HepG2 (cell line): ENCODE results near the gene PIAS1. TPM values are rescaled to one million over a fixed set of nuclear protein-coding genes. Genes with fewer than 3 reads are reported as not detected.

Experiments used
- AHR ChIP-seq: IDR thresholded peaks from 2 replicates; pipeline ENCODE4 v1.6.1; 2018; ENCODE audit warnings: missing genetic modification reagents, missing compliant biosample characterization
- ARHGAP35 ChIP-seq: sonication (generic); formaldehyde crosslinking; IDR thresholded peaks from 2 replicates; pipeline ENCODE4 v1.9.0; 2022; ENCODE audit warnings: mild to moderate bottlenecking, inconsistent platforms, moderate library complexity, missing genetic modification reagents, borderline replicate concordance
- KMT2B ChIP-seq: IDR thresholded peaks from 2 replicates; pipeline ENCODE4 v1.6.1; 2016; ENCODE audit warnings: missing genetic modification reagents, missing compliant biosample characterization
- PAF1 ChIP-seq: IDR thresholded peaks from 2 replicates; pipeline ENCODE4 v1.6.1; 2016; ENCODE audit warnings: missing genetic modification reagents, missing compliant biosample characterization
- REL ChIP-seq: sonication (generic); formaldehyde crosslinking; conservative IDR thresholded peaks from 2 replicates; pipeline ENCODE4 v1.8.0; 2022; ENCODE audit warnings: mild to moderate bottlenecking, missing genetic modification reagents, moderate library complexity
- SP4 ChIP-seq: sonication (generic); formaldehyde crosslinking; IDR thresholded peaks from 2 replicates; pipeline ENCODE4 v1.8.1; 2023; ENCODE audit warnings: mild to moderate bottlenecking, missing genetic modification reagents
- polyA plus RNA-seq, 8 experiments: library from polyadenylated mRNA; depleted of rRNA in 3 of 8; stranded (reverse) in 7 of 8; unstranded in 1 of 8; fragments of >200 nt; fragmentation: Illumina TruSeq in 4 of 8; extraction: Trizol in 4 of 8; gene quantifications; 2 replicates each; pipeline versions ENCODE4 v1.2.1 to v1.2.3, GENCODE V29; 2011 to 2016; ENCODE audit warnings: low read depth in 4 of 8, missing spikeins in 1 of 8, mixed read lengths in 1 of 8; ENCODE audit not compliant: insufficient read depth in 1 of 8
- total RNA-seq, 5 experiments: library from RNA; depleted of rRNA; stranded (reverse); fragments of >200 nt; fragmentation: Illumina TruSeq; extraction: Trizol; gene quantifications; 2 replicates each; pipeline ENCODE4 v1.2.3, GENCODE V29; 2016; ENCODE audit warnings: low read depth in 1 of 5
- TF ChIP-seq, protein P1 (sequence below): IDR thresholded peaks from 2 replicates; pipeline ENCODE4 v1.6.1; 2016; ENCODE audit warnings: missing compliant biosample characterization, missing genetic modification reagents, borderline replicate concordance
- TF ChIP-seq, protein P2 (sequence below): sonication (generic); formaldehyde crosslinking; IDR thresholded peaks from 2 replicates; pipeline ENCODE4 v1.4.0; 2020; ENCODE audit warnings: missing genetic modification reagents, mild to moderate bottlenecking, borderline replicate concordance

PIAS1 gene
- total and polyA plus RNA-seq, 2 of the 13 experiments (the other 11 are each of a cell fraction or from before 2014, with no cell fraction given): 20.7 to 33.7 TPM

DNA sequence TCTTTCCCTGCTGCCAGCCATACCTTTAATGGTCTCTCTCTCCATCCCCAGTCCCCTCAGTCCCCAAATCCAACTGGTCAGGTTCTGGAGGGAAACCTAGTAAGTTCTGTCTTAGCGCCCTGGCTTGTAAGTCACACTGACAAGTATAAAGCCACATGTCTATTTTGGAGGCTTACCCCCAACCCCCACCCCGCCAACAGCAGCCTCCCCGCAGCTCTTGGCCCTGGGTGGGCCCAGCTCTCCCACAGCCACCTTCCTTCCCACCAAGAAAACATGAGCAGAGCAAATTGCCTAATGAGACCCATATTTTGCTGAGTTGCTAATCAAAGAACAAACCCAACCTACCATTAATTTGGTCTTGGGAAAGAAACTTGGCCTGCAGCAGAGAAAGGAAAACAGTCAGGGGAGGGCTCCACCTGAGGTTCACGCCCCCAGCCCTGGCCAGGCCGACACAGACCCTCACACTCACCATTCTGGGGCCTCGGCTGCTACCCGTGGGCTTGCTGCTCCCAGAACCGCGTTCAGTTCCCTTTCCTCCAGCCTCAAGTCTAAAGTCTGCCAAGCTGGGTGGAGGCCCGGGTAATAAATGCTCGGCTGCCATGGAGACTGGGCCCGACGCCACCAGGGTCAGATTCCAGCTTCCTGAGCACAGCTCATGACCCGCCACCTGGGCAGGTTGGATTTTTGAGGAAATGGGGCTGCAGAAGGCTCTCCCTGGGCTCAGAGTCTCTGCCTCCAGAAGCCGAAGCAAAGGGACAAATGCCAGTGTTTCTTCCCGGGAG, 150.9 kb downstream of the PIAS1 start, which contains the start of gene CALML4 (continued):
- TF ChIP-seq, protein P1, sequence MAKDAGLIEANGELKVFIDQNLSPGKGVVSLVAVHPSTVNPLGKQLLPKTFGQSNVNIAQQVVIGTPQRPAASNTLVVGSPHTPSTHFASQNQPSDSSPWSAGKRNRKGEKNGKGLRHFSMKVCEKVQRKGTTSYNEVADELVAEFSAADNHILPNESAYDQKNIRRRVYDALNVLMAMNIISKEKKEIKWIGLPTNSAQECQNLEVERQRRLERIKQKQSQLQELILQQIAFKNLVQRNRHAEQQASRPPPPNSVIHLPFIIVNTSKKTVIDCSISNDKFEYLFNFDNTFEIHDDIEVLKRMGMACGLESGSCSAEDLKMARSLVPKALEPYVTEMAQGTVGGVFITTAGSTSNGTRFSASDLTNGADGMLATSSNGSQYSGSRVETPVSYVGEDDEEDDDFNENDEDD (CRISPR knock-in tag): no peak
- TF ChIP-seq REL (CRISPR knock-in tag) (no peak), PAF1 (CRISPR knock-in tag) (no peak), KMT2B (CRISPR knock-in tag) (no peak), ARHGAP35 (CRISPR knock-in tag) (no peak), AHR (CRISPR knock-in tag) (no peak), SP4 (no peak)
- TF ChIP-seq, protein P2, sequence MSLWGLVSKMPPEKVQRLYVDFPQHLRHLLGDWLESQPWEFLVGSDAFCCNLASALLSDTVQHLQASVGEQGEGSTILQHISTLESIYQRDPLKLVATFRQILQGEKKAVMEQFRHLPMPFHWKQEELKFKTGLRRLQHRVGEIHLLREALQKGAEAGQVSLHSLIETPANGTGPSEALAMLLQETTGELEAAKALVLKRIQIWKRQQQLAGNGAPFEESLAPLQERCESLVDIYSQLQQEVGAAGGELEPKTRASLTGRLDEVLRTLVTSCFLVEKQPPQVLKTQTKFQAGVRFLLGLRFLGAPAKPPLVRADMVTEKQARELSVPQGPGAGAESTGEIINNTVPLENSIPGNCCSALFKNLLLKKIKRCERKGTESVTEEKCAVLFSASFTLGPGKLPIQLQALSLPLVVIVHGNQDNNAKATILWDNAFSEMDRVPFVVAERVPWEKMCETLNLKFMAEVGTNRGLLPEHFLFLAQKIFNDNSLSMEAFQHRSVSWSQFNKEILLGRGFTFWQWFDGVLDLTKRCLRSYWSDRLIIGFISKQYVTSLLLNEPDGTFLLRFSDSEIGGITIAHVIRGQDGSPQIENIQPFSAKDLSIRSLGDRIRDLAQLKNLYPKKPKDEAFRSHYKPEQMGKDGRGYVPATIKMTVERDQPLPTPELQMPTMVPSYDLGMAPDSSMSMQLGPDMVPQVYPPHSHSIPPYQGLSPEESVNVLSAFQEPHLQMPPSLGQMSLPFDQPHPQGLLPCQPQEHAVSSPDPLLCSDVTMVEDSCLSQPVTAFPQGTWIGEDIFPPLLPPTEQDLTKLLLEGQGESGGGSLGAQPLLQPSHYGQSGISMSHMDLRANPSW (CRISPR knock-in tag): no peak
